GM12878 (cell line): ENCODE measurements around the gene SEC61A1. TPM values are rescaled to one million over a fixed set of nuclear protein-coding genes. Genes with fewer than 3 reads are reported as not detected.

Source experiments
- CHD2 ChIP-seq: IDR thresholded peaks from 2 replicates; pipeline ENCODE4 v1.6.1; 2011; ENCODE audit warnings: low read depth, low read length, improper control_type of control experiment, borderline replicate concordance
- DPF2 ChIP-seq: fragments of 450-650 bp; IDR thresholded peaks from 2 replicates; pipeline ENCODE4 v1.6.1; 2017; ENCODE audit warnings: mild to moderate bottlenecking
- ETV6 ChIP-seq, 2 experiments: fragments of 450-650 bp in 1 of 2; IDR thresholded peaks in 1 of 2; conservative IDR thresholded peaks in 1 of 2; 2 replicates each; pipeline ENCODE4 v1.6.1; 2014; ENCODE audit warnings: antibody characterized with exemption in 1 of 2, borderline replicate concordance in 1 of 2, low read depth in 1 of 2, mild to moderate bottlenecking in 1 of 2, moderate library complexity in 1 of 2
- EZH2 ChIP-seq: IDR thresholded peaks from 2 replicates; pipeline ENCODE4 v1.6.1; 2012; ENCODE audit warnings: low read depth, mild to moderate bottlenecking, control low read depth, inconsistent platforms, low read length, borderline replicate concordance; ENCODE audit not compliant: control insufficient read depth
- FOXM1 ChIP-seq: IDR thresholded peaks from 2 replicates; pipeline ENCODE4 v1.6.1; 2012; ENCODE audit warnings: low read depth, mild to moderate bottlenecking, inconsistent platforms, low read length, moderate library complexity
- NBN ChIP-seq: fragments of 450-650 bp; IDR thresholded peaks from 2 replicates; pipeline ENCODE4 v1.6.1; 2016
- NR2F1 ChIP-seq: fragments of 450-650 bp; conservative IDR thresholded peaks from 2 replicates; pipeline ENCODE4 v1.6.1; 2017; ENCODE audit warnings: mild to moderate bottlenecking
- PAX5 ChIP-seq: IDR thresholded peaks from 2 replicates; pipeline ENCODE4 v1.6.1; 2011; ENCODE audit warnings: low read depth, low read length, borderline replicate concordance
- RBBP5 ChIP-seq: fragments of 200-600 bp; sonication (generic); conservative IDR thresholded peaks from 2 replicates; pipeline ENCODE4 v1.6.1; 2016
- RELA ChIP-seq: fragments of 450-650 bp; IDR thresholded peaks from 2 replicates; pipeline ENCODE4 v1.8.0; 2014; ENCODE audit warnings: borderline replicate concordance; ENCODE audit not compliant: partially characterized antibody
- RUNX3 ChIP-seq: IDR thresholded peaks from 2 replicates; pipeline ENCODE4 v1.6.1; 2012; ENCODE audit warnings: low read length, inconsistent platforms
- TBL1XR1 ChIP-seq: IDR thresholded peaks from 2 replicates; pipeline ENCODE4 v1.6.1; 2012; ENCODE audit warnings: low read depth, low read length, improper control_type of control experiment
- YY1 ChIP-seq: IDR thresholded peaks from 2 replicates; pipeline ENCODE4 v1.6.1; 2011; ENCODE audit warnings: low read depth, mild to moderate bottlenecking, low read length
- polyA plus RNA-seq, 11 experiments: library from polyadenylated mRNA; depleted of rRNA in 4 of 11; unstranded in 6 of 11; stranded (reverse) in 5 of 11; fragments of >200 nt; fragmentation: Nextera tagmentation in 4 of 11; fragmentation: Illumina TruSeq in 1 of 11; extraction: Ambion mirVana in 4 of 11; extraction: Trizol in 1 of 11; gene quantifications; 1 replicate in 1 of 11; 2 replicates in 10 of 11; pipeline versions ENCODE4 v1.2.1 to v1.2.3, GENCODE V29; 2011 to 2016; ENCODE audit warnings: inconsistent platforms in 2 of 11, missing spikeins in 2 of 11, low read depth in 1 of 11
- total RNA-seq, 4 experiments: library from RNA; depleted of rRNA in 3 of 4; stranded (reverse); fragments of >200 nt in 3 of 4; fragmentation: Illumina TruSeq in 1 of 4; extraction: Trizol in 1 of 4; gene quantifications; 2 replicates each; pipeline versions ENCODE4 v1.2.1 to v1.2.3, GENCODE V29; 2013 to 2021
- TF ChIP-seq, protein P1 (sequence below): fragments of 450-650 bp; IDR thresholded peaks from 2 replicates; pipeline ENCODE4 v1.6.1; 2016; ENCODE audit warnings: mild to moderate bottlenecking
- TF ChIP-seq, protein P2 (sequence below): IDR thresholded peaks from 2 replicates; pipeline ENCODE4 v1.6.1; 2011; ENCODE audit warnings: low read depth, low read length, improper control_type of control experiment, borderline replicate concordance
- TF ChIP-seq, protein P3 (sequence below): fragments of 150-350 bp; IDR thresholded peaks from 2 replicates; pipeline ENCODE4 v1.6.1; 2014; ENCODE audit warnings: mild to moderate bottlenecking, low read depth, low read length
- TF ChIP-seq, protein P4 (sequence below): fragments of 450-650 bp; conservative IDR thresholded peaks from 2 replicates; pipeline ENCODE4 v1.6.1; 2017; ENCODE audit warnings: mild to moderate bottlenecking, moderate library complexity
- TF ChIP-seq, protein P5 (sequence below): IDR thresholded peaks from 2 replicates; pipeline ENCODE4 v1.6.1; 2012; ENCODE audit warnings: low read depth, low read length, improper control_type of control experiment
- TF ChIP-seq, protein P6 (sequence below): IDR thresholded peaks from 2 replicates; pipeline ENCODE4 v1.6.1; 2011; ENCODE audit warnings: mild to moderate bottlenecking, low read depth, low read length, moderate library complexity; ENCODE audit not compliant: insufficient replicate concordance
- TF ChIP-seq, protein P7 (sequence below): IDR thresholded peaks from 2 replicates; pipeline ENCODE4 v1.6.1; 2012; ENCODE audit warnings: low read depth, low read length, improper control_type of control experiment

The SEC61A1 gene
- total and polyA plus RNA-seq, 10 of the 15 experiments (the other 5 are each of a cell fraction or from before 2014, with no cell fraction given) = 5.2 to 265 (median 142) TPM

DNA sequence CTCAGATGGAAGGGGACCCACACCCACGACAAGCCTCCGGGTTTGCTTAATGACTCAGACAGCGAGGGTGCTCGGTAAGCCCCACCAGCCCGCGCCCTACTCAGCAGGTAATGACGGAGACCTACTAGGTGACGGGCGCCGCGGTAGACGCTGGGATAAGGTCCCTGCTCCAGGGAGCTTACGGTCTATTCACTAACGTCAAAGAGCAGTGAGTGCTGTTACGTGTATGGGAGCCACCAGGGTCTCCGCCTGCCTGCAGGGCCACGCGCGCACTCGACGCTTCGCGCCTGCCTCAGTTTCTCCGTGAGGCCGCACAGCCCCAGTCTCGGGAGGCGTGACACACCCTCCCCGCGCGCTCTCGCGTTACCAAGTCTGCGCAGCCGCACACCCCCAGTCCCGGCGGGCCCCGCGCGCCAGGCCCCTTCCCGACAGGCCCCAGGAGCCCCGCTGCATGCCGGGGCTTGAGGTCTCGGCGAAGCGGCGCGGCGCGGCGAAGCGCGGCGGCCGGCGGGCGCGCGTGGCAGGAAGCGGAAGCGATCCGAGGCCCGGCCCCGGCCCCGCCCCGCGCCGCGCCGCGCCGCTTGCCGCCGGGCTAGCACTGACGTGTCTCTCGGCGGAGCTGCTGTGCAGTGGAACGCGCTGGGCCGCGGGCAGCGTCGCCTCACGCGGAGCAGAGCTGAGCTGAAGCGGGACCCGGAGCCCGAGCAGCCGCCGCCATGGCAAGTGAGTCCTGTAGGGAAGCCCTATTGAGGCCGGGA is at the start of gene SEC61A1 (continued):
- TF ChIP-seq, protein P1, sequence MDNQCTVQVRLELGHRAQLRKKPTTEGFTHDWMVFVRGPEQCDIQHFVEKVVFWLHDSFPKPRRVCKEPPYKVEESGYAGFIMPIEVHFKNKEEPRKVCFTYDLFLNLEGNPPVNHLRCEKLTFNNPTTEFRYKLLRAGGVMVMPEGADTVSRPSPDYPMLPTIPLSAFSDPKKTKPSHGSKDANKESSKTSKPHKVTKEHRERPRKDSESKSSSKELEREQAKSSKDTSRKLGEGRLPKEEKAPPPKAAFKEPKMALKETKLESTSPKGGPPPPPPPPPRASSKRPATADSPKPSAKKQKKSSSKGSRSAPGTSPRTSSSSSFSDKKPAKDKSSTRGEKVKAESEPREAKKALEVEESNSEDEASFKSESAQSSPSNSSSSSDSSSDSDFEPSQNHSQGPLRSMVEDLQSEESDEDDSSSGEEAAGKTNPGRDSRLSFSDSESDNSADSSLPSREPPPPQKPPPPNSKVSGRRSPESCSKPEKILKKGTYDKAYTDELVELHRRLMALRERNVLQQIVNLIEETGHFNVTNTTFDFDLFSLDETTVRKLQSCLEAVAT = 0 out of 2 replicates have a peak, but pooled peaks have one; percentile 49
- no peak for TF ChIP-seq RBBP5
- TF ChIP-seq, protein P2, sequence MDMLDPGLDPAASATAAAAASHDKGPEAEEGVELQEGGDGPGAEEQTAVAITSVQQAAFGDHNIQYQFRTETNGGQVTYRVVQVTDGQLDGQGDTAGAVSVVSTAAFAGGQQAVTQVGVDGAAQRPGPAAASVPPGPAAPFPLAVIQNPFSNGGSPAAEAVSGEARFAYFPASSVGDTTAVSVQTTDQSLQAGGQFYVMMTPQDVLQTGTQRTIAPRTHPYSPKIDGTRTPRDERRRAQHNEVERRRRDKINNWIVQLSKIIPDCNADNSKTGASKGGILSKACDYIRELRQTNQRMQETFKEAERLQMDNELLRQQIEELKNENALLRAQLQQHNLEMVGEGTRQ = no peak
- peak; percentile 72; the same call in 1 of the 2 replicates for TF ChIP-seq PAX5
- TF ChIP-seq DPF2 = peak; percentile 85
- TF ChIP-seq YY1 = peak; percentile 59
- TF ChIP-seq CHD2 = peak; percentile 97
- TF ChIP-seq EZH2 = no peak
- TF ChIP-seq, protein P3, sequence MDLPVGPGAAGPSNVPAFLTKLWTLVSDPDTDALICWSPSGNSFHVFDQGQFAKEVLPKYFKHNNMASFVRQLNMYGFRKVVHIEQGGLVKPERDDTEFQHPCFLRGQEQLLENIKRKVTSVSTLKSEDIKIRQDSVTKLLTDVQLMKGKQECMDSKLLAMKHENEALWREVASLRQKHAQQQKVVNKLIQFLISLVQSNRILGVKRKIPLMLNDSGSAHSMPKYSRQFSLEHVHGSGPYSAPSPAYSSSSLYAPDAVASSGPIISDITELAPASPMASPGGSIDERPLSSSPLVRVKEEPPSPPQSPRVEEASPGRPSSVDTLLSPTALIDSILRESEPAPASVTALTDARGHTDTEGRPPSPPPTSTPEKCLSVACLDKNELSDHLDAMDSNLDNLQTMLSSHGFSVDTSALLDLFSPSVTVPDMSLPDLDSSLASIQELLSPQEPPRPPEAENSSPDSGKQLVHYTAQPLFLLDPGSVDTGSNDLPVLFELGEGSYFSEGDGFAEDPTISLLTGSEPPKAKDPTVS = no peak
- TF ChIP-seq RUNX3 = peak; percentile 18; the same call in 1 of the 2 replicates
- TF ChIP-seq FOXM1 = no peak
- TF ChIP-seq, protein P4, sequence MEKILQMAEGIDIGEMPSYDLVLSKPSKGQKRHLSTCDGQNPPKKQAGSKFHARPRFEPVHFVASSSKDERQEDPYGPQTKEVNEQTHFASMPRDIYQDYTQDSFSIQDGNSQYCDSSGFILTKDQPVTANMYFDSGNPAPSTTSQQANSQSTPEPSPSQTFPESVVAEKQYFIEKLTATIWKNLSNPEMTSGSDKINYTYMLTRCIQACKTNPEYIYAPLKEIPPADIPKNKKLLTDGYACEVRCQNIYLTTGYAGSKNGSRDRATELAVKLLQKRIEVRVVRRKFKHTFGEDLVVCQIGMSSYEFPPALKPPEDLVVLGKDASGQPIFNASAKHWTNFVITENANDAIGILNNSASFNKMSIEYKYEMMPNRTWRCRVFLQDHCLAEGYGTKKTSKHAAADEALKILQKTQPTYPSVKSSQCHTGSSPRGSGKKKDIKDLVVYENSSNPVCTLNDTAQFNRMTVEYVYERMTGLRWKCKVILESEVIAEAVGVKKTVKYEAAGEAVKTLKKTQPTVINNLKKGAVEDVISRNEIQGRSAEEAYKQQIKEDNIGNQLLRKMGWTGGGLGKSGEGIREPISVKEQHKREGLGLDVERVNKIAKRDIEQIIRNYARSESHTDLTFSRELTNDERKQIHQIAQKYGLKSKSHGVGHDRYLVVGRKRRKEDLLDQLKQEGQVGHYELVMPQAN = peak; percentile 69; the same call in 1 of the 2 replicates
- TF ChIP-seq NR2F1 = 0 out of 2 replicates have a peak, but pooled peaks have one; percentile 25
- TF ChIP-seq TBL1XR1 = no peak
- TF ChIP-seq, protein P5, sequence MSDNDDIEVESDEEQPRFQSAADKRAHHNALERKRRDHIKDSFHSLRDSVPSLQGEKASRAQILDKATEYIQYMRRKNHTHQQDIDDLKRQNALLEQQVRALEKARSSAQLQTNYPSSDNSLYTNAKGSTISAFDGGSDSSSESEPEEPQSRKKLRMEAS = 0 out of 2 replicates have a peak, but pooled peaks have one; percentile 18
- peak; percentile 70 for TF ChIP-seq RELA
- no peak for TF ChIP-seq NBN
- TF ChIP-seq, protein P6, sequence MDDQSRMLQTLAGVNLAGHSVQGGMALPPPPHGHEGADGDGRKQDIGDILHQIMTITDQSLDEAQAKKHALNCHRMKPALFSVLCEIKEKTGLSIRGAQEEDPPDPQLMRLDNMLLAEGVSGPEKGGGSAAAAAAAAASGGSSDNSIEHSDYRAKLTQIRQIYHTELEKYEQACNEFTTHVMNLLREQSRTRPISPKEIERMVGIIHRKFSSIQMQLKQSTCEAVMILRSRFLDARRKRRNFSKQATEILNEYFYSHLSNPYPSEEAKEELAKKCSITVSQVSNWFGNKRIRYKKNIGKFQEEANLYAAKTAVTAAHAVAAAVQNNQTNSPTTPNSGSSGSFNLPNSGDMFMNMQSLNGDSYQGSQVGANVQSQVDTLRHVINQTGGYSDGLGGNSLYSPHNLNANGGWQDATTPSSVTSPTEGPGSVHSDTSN = no peak
- TF ChIP-seq, protein P7, sequence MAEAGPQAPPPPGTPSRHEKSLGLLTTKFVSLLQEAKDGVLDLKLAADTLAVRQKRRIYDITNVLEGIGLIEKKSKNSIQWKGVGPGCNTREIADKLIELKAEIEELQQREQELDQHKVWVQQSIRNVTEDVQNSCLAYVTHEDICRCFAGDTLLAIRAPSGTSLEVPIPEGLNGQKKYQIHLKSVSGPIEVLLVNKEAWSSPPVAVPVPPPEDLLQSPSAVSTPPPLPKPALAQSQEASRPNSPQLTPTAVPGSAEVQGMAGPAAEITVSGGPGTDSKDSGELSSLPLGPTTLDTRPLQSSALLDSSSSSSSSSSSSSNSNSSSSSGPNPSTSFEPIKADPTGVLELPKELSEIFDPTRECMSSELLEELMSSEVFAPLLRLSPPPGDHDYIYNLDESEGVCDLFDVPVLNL = peak; percentile 35; the same call in 1 of the 2 replicates
- no peak for TF ChIP-seq ETV6 (conservative IDR thresholded peaks at IDR 0.05 in 1 of 2, IDR thresholded peaks at IDR 0.05 in 1 of 2; ENCODE audit: borderline replicate concordance in 1 of 2, low read depth in 1 of 2)
